ENCODE results near the gene ZNF774.
"Not testable (repeated sequence)": the region's sequence is repeated elsewhere in the genome, so short reads cannot be mapped to it uniquely, and the experiment has no call there.

Gene ZNF774

DNA sequence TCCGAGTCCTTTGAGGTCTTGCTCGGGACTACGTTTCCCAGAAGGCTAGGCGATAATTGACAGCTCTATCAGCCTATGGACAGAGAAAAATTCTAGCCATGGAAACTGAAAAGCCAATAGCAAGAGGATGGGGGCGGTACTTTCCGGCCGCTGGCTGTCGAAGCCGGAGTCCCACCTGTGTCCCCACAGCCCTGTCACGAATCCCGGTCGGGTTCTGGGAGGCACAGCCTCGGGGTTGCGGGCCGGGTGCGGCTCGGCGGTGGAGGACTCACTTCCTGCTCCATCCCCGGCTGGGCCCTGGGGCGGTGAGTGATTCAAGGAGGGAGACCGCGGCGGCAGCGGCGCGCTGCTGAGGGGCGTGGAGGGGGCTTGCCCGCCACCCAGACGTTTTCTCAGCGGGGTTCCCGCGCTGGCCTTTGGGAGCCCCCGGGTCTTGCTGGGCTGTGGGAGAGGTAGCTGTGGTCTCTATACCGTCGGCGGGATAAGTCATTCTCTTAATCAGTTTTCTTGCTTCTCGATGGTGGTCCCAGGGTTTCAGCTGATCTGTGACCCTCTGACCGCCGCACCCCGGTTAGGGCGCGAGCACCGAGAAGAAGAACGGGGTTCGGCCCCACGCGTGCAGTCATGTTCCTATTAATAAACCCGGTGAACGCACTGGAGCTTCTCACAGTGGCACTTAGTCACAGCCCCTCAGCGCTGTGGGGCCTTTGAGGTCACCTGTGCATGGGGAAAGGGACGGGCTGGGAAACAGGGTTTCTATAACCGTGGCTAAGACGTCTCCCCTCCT is at the start of gene ZNF774:
TSS of gene ZNF774 (plus strand) at position 178 of the 787 bp plus-strand sequence. CDS start 2,377 bp downstream, outside the sequence.
- DNase-seq (ENCODE audit: low read depth in 2 of 2, low spot score in 1 of 2): peak; percentile 72 to 76

DNA sequence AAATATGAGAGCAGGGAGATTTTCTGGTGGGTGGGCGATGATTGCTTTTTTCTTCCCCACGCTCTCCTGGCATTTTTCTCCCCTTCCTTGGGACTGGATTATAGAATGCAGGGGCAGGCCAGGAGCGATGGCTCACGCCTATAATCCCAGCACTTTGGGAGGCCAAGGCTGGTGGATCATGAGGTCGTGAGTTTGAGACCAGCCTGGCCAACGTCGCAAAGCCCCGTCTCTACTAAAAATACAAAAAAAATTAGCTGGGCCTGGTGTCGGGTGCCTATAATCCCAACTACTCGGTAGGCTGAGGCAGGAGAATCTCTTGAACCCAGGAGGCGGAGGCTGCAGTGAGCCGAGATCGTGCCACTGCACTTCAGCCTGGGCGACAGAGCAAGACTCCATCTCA is 46.7 kb upstream of the ZNF774 start:
- DNase-seq (ENCODE audit: low read depth in 2 of 2, low spot score in 1 of 2): not testable (repeated sequence)

DNA sequence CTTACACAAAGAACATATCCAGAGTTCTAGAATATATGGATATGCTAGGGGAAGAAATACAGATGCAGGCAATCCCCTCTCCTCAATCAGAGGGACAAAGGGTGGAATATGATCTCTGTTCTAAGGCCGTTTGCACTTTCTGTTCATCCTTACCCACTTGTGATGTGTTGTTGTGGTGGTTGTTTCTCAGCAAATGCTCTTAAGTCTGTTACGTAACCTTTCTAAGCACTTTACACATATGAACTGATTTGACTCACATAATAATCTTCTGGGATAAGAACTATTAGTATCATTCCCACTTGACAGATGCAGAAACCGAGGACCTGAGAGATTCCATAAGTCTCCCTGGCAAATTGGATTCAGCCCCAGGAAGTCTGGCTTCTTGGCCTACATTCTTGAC is 46.2 kb upstream of the ZNF774 start:
- no peak for DNase-seq (ENCODE audit: low read depth in 2 of 2, low spot score in 1 of 2)

DNA sequence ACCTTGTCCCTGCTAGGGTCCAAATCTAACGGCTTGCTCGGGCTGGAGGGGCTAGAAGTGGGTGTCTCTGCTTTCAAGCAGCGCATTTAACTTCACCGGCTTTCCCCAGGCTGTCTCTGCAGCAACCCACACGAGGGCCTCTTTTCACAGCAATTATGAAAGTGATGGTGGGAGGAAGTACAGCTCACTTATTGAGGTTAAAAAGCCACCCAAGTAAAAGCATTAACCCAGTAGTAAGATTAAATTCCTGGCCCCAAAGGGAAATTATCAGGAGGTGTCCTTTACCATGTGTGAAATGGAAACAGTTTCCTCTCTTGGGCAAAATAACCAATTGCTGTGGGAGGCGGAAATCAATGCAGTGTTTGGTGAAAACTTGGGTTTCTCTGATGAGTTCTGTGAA is 45.5 kb upstream of the ZNF774 start:
- no peak for DNase-seq (ENCODE audit: low read depth in 2 of 2, low spot score in 1 of 2)

DNA sequence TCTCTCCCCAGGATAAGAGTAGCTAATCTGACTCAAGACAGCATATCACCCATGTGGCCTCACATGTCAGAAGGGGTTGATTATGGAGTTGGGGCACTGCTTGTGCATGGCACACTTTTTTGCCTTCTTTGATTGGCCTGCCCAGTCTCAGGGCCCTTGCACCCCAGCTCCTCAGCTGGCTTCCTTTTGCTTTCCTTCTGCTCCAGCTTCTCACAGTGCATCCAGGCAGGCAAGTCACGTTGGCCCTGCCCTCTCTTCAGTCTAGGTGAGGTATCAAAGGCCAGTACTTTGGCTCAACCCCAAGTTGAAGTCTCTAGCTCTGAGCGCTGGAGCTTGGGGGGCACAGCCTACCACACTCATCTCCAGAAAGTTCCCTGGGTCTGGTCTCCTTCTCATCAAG is 44.4 kb upstream of the ZNF774 start:
- DNase-seq (ENCODE audit: low read depth in 2 of 2, low spot score in 1 of 2): no peak

DNA sequence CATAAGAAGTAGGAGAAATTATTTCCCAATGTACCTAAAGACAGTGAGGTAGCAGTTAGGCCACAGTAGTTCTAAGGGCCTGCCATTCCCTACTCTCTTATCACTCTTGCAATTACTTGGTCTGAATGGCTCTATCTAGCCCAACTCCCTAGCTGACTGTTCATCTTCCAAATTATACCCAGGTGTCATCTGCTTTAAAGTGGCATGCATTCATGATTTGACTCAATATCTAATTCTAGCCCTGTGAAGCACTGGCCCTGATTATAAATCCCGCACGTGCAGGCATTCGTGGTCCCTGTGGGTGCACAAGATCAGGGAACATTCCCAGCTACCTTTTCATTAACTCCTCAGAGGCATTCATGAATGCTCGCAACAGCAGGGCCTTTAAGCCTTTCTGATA is 43.1 kb upstream of the ZNF774 start:
- DNase-seq (ENCODE audit: low read depth in 2 of 2, low spot score in 1 of 2): no peak

DNA sequence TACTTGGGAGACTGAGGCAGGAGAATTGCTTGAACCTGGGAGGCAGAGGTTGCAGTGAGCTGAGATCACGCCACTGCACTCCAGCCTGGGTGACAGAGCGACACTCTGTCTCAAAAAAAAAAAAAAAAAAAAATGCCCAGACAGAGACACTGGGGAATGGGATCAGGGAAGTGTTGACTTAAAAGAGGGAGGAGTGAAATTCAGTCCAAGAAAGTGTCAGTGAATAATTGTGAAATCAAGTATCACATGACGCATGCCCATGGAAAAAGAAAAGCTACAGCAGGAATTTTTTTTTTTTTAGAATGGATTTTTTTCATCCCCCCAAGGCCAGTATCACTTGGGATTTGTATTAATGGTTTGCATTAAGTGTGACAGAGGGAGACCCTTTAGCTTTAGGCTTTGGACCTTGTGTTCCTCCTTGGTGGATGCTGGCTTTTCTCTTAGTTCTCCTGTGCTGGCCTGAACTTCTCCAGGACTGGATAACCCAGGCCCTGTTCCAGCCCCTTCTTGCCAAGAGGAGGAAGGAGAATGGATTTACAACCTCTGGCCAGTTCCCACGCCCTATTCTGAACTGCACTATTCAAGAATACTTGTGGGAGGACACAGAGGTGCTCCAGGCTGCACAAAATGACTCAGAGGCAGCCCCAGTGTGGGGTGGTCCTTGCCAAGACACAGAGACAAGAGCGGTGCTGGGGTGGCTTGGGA is 36.7 kb upstream of the ZNF774 start:
- no peak for DNase-seq (ENCODE audit: low read depth in 2 of 2, low spot score in 1 of 2)

DNA sequence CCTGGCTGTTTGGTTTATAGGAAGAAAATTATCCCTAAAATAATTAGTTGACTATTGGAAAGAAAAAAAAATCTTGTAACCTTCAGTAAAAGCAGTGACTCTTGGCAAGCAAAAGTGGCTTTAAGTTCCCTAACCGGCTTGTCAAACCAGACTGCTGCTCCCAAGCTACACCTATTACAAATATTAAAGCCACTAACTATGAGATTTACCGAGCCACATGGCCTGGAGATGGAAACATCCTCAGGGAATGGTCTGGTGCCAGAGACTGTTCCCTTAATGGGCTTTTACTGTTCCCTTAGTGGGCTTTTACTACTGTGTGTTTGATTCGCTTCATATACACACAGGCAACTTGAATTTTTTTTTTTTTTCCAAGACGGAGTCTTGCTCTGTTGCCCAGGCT is 35.9 kb upstream of the ZNF774 start:
- DNase-seq (ENCODE audit: low read depth in 2 of 2, low spot score in 1 of 2): no peak

DNA sequence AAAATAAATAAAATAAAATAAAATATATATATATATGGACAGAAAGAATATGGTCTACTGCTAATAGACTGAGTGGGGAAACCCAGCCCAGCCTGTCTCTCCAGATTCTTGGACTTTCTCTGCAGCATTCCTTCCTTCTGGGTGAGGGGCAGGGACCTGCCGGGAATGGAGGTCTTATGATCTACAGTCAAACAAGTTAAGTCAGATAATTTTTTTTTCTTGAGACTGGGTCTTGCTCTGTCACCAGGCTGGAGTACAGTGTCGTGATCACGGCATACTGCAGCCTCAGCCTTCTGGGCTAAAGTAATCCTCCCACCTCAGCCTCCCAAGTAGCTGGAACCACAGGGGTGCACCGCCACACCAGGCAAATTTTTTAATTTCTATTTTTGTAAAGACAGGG is 33.5 kb upstream of the ZNF774 start:
- no peak for DNase-seq (ENCODE audit: low read depth in 2 of 2, low spot score in 1 of 2)

DNA sequence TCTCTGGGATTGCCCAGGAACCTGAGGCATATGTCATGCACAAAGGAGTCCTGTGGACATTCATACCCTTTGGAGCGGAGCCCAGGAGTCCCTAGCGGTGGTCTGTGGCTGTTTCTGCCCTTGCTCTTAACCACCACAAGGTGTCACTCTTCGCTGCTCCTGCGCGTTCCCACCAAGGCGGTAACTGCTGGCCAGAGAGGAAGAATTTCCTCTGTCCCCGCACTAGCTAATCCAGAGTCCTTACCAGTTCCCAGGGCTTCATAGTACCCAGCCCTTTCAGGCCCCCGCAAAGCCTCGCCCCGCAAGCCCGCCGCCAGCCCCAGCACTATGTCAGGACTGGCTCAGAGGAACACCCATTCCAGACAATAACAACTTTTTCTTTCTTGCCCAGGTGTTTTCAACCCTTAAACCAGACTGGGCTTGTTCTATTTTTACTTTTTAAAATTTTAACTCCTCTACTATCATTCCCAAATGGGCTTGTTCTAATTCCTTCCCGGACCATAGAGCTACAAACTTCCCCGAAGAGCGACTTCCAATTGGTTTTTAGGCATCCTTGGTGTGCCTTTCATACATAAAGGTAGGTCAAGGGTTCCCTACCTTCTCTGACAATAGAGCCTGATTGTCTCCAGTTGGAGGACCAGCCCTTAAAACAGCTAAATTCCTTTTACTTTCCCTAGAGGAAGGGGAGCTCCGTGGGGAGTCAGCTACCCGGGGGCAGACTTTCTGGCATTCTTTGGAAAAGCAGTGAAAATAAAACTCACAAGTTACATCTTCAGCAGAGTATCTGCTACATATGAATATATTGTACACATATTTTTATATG is 31.8 kb upstream of the ZNF774 start:
- DNase-seq (ENCODE audit: low read depth in 2 of 2, low spot score in 1 of 2): peak in 1 of 2 donors; percentile 37

DNA sequence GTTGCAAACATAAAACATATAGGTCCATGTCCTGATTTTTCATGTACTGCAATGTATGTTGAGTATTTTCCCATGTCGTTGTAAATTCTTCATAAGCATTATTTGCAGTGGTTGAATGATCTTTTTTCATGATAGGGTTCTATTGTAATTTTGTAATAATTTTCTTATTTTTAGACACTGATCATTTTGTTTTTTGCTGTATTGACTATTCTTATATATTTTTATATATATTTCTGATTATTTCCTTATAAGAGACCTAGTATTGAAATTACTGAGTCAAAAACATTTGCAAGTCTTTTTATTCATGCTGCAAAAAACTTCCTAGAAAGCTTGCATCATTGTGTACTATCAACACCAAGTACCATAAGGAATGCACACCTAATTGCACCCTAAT is 31.2 kb upstream of the ZNF774 start:
- DNase-seq (ENCODE audit: low read depth in 2 of 2, low spot score in 1 of 2): no peak

DNA sequence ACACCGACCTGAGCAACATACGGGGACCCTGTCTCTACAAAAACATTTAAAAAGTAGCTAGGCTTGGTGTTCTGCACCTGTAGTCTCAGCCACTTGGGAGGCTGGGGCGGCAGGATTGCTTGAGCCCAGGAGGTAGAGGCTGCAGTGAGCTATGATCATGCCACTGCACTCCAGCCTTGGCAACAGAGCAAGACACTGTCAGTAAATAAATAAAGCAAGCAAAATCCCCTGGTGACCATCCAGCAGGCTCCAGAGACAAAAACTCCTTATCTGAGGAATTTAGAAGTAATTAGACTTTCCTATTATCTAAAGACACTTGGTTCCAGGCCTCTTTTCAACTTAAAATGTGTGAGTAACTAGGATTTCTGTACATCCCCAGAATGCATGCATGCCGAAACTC is 29.5 kb upstream of the ZNF774 start:
- no peak for DNase-seq (ENCODE audit: low read depth in 2 of 2, low spot score in 1 of 2)

DNA sequence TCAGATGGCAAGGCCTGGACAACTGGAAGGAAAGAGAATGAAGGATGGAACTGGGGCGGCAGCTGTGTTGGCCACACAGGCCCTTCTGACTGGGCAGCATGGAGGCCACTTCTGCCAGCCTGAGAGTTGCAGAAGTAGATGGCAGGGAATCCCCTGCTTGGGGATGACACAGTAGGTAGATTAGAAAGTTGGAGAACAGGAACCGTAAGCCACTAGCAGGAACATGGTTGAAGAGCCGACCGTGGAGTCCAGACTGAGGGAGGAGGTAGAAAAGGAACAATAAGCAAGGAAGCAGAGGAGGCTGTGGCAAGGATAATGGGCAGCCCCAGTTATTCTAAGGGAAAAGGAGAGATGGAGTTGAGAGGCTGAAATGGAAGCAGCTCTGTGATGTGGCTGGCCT is 26.4 kb upstream of the ZNF774 start:
- no peak for DNase-seq (ENCODE audit: low read depth in 2 of 2, low spot score in 1 of 2)

DNA sequence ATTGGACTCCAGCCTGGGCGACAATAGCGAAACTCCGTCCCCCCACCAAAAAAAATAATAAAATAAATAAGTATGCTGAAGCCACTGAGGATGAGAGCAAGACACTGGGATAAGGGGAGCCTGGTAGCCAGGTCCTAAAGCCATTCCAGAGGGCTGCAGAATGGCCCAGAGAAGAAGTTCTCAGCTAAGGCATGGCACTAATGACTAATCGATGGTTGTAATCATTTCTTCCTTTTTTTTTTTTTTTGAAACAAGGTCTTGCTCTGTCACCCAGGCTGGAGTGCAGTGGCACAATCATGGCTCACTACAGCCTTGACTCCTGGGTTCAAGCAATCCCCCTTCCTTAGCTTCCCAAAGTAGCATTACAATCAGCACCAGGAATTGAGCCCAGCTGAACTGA is 25.6 kb upstream of the ZNF774 start:
- DNase-seq (ENCODE audit: low read depth in 2 of 2, low spot score in 1 of 2): no peak

DNA sequence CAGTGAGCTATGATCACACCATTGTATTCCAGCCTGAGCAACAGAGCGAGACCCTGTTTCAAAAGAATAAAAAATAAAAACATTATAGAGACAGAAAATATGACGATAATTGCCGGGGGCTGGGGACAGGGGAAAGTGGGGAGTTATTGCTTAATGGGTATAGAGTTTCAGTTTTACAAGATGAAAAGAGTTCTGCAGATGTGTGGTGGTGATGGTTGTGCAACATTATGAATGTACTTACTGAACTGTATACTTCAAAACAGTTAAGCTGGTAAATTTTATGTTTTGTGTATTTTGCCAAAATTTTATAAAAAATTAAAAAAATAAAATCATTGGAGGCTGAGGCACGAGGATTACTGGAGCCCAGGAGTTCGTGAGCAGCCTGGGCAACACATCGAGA is 24.8 kb upstream of the ZNF774 start:
- no peak for DNase-seq (ENCODE audit: low read depth in 2 of 2, low spot score in 1 of 2)

DNA sequence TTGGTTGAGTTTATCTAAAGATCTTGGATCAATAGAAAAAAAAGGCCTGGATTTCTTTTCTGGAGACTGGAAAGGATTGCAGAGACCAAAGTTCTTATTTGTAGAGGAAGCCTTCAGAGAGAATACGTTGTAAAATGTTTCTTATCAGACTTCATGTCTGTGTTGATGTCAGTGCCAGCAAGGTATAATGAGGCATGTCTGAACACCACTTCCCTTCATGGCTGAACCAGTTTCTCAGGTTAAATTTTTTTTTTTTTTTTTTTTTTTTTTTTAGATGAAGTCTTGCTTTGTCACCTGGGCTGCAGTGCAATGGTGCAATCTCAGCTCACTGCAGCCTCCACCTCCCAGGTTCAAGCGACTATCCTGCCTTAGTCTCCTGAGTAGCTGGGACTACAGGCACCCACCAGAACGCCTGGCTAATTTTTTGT is 17.8 kb upstream of the ZNF774 start:
- no peak for DNase-seq (ENCODE audit: low read depth in 2 of 2, low spot score in 1 of 2)

DNA sequence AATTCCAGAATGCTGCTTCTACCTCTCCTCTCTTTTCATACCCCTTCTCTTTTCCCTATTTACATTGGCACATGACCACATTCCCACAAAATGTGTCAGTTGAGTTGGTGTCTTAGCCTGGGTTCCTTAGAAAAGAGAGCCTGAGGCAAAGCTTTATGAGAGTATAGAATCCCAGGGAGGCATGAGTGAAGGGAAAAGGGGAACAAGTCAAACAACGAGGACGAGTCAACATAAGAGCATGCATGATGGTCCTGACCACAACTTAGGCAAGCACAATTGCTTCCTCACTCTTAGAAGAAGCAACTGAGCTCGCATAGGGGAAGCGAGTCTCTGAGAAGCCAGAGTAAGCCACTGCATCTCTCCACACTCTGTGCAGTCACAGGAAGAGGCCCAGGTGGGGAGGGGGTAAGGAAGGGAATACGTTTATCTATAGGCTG is 15.4 kb upstream of the ZNF774 start:
- DNase-seq (ENCODE audit: low read depth in 2 of 2, low spot score in 1 of 2): no peak

DNA sequence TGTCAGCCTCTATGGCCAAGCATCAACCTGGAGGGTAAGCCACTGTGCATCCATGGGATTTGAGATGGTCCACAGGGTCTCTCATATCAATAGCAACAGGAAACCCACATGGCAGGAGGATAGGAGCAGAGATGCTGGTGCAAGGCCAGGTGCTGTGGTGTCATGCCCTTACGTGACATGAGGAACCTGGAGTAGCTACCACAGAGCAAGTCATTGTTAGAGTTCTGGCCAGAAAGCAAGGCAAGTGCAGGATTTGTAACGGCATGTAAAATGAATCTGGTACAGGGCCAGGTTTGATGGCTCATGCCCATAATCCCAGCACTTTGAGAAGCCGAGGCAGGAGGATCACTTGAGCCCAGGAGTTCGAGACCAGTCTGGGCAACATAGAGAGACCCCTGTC is 14.8 kb upstream of the ZNF774 start:
- no peak for DNase-seq (ENCODE audit: low read depth in 2 of 2, low spot score in 1 of 2)

DNA sequence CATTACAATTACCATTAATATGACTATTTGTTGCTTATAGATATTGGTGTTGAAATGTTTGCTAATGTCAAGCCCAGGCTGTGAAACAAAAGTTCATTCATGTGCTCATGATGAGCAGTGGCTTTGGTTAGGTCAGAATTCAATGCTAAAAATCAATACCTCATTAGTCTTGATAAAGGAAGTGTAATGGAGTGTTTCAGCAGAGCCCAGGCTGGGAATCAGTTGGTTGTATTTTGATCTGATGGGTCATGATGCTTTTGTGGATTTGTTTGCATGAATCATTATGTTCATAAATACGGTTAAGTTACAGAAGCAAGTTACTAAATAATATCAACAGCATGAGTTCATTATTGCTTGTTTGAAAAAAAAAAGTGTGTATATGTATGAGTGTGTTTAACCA is 13.6 kb upstream of the ZNF774 start:
- DNase-seq (ENCODE audit: low read depth in 2 of 2, low spot score in 1 of 2): no peak

DNA sequence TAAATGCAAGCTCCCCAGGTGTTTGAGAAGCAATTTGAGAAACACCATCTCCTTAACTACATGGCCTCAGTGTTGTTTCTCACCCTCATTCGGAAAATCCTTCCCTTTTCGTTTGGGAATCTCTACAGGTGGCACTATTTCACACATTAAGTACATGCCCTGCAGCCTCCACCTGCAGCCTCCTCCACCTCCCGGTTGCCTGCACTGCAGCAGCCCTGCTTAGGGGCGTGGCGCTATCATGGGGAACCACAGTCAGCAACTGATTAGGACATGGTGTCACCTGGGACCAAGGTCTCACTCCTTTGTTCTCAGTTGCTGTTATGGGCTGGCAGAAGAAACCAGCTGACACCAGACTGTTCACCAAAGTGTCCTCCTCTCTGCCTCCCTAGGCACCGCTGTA is 11.7 kb upstream of the ZNF774 start:
- no peak for DNase-seq (ENCODE audit: low read depth in 2 of 2, low spot score in 1 of 2)

DNA sequence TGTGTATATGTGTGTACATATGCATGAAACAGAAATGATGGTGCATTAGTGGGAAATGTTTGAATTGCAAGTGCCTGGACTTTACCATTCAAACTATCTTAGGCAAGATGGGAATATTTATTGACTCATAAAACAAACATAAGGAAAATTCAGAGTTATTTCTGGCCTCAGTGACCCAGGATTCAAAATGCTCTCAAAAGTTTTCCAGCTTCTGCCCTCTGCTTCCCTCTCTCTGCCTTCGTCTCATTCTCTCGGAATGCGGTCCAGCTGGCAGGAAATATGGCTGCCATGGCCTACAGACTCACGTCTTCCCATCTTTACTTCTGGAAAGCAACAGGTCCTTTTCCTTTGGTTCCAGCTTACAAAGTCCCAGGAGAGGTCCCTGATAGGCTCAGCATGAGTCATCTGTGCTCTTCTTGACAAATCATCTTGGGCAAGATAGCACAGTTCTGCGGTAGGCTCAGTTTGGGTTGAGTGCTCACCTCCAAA is 8.7 kb upstream of the ZNF774 start:
- DNase-seq (ENCODE audit: low read depth in 2 of 2, low spot score in 1 of 2): no peak

DNA sequence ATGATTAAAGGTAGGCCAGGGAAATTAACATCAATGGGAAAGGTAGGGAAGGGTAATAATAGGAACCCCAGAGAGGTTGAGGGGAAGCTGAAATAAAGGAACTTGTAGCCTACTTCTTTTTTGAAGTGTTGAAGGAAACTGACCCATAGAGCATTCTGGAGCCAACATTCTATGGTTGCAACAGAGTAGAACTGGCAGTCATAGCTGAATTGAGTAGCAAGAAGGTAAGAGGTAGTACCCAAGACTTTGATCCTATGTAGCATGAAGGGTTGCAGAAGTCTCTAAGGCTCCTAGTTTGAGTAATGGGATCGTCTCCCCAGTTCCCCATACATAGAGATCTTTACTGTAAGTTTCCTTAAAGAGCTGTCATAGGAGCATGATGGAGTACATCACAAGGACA is 7.4 kb upstream of the ZNF774 start:
- no peak for DNase-seq (ENCODE audit: low read depth in 2 of 2, low spot score in 1 of 2)

All from stimulated activated CD8-positive, alpha-beta memory T cell treated with anti-CD3 and anti-CD28 coated beads, Interleukin-4, amount 100 ng/mL, for 1 hour (primary cell).